ENCODE measurements around the gene MT1G. TPM values are rescaled to one million over a fixed set of nuclear protein-coding genes. Genes with fewer than 3 reads are reported as not detected.
A peak's percentile ranks its signal among the peaks of the same experiment; 100 is the strongest.

Gene MT1G
- total and polyA plus RNA-seq, 7 donors = 2.0 to 2,487 (median 12.9) TPM

DNA sequence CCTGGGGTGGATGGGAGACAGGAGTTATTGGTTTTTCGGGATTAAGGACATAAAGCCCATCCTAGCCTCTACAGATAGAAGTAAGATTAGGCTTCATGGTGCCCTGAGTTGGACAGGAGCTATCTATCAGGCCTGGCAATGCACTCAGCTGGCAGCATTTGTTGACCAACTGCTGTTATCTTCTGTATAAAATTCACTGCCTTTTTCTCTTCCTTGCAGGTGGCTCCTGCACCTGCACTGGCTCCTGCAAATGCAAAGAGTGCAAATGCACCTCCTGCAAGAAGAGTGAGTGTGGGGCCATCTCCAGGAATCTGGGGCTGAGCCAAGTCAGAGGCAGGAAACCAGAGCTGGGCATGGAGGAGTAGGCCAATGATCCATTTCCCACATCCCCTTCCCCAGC, 28.8 kb downstream of the MT1G start:
- H3K27me3 ChIP-seq = peaks cover 14 to 90% (median 54%) of the 10 kb centered on the region in 3 donors
- no peaks in the 10 kb centered on the region for H3K9me3 ChIP-seq
- DNase-seq = no peak
- TF ChIP-seq, protein P1, sequence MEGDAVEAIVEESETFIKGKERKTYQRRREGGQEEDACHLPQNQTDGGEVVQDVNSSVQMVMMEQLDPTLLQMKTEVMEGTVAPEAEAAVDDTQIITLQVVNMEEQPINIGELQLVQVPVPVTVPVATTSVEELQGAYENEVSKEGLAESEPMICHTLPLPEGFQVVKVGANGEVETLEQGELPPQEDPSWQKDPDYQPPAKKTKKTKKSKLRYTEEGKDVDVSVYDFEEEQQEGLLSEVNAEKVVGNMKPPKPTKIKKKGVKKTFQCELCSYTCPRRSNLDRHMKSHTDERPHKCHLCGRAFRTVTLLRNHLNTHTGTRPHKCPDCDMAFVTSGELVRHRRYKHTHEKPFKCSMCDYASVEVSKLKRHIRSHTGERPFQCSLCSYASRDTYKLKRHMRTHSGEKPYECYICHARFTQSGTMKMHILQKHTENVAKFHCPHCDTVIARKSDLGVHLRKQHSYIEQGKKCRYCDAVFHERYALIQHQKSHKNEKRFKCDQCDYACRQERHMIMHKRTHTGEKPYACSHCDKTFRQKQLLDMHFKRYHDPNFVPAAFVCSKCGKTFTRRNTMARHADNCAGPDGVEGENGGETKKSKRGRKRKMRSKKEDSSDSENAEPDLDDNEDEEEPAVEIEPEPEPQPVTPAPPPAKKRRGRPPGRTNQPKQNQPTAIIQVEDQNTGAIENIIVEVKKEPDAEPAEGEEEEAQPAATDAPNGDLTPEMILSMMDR (IDR thresholded peaks at IDR 0.05) = no peak
- TF ChIP-seq POLR2A (IDR thresholded peaks at IDR 0.05) = no peak
- TF ChIP-seq EP300 (IDR thresholded peaks at IDR 0.05) = no peak
- TF ChIP-seq POLR2AphosphoS5 (IDR thresholded peaks at IDR 0.05) = no peak
- intact Hi-C loops (cut with DNase I) = no loop called here
- 9 to 35% methylated on average over 1 of the region's 1 CpG for WGBS, 2 donors
- peak overlapping the region in 1 of 4 donors; percentile 41 for H3K4me3 ChIP-seq
- peaks cover 0 to 39% (median 38%) of the 10 kb centered on the region in 4 donors for H3K4me1 ChIP-seq
- H3K36me3 ChIP-seq = no peaks in the 10 kb centered on the region
- peak overlapping the region in 1 of 4 donors; percentile 68 for H3K27ac ChIP-seq

DNA sequence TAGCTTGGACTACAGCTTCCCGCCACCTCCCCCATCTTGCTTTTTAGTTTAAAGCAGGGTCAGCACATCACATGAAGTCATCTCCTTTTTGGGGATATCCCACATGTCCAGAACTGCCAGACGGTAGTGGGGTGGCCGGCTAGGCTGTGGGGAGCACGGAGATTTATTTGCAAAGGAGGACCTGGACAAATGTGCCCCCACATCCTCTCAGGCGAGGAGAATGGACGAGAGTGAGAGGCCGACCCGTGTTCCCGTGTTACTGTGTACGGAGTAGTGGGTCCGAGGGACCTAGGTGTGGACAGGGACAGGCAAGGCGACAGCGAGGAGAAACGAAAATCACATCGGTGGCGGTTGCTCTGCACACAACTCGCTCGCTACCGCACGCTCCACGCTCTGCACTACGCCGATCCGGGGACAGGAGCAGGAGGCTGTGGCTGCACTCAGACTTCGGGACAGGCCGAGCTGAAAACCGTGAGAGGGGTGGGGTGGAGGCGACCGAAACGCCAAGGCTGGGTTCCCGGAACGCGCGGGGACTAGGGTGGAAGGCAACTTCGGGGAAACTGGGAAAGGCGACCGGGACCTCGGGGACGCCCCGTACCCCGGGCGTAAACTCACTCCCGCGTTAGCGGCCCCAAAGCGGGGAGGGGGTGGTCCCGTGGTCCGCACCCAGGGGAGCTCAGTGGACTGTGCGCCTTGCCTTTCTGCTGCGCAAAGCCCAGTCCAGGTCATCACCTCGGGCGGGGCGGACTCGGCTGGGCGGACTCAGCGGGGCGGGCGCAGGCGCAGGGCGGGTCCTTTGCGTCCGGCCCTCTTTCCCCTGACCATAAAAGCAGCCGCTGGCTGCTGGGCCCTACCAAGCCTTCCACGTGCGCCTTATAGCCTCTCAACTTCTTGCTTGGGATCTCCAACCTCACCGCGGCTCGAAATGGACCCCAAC, 29.8 kb downstream of the MT1G start, which contains the start of gene MT1A:
Gene MT1A, plus strand, starts transcription at position 853 of the 937 bp plus-strand sequence. Its CDS starts 73 bp downstream, at position 926.
- H3K27ac ChIP-seq = peak within 1 kb of the TSS; percentile 25 to 68 (median 56)
- peak within 1 kb of the TSS; percentile 12 to 57 (median 42) for H3K4me3 ChIP-seq
- peaks cover 0 to 31% (median 29%) of the 10 kb centered on the region in 4 donors for H3K4me1 ChIP-seq
- no peaks in the 10 kb centered on the region for H3K9me3 ChIP-seq
- no peaks in the 10 kb centered on the region for H3K36me3 ChIP-seq
- peak; percentile 87 for DNase-seq
- H3K27me3 ChIP-seq = peaks cover 14 to 87% (median 54%) of the 10 kb centered on the region in 3 donors
- intact Hi-C loops (cut with DNase I) = no loop called here
- WGBS, 2 donors = 5 to 6% methylated on average over 68 of the region's 68 CpGs
- TF ChIP-seq, protein P1 (IDR thresholded peaks at IDR 0.05) = no peak
- TF ChIP-seq POLR2AphosphoS5 (IDR thresholded peaks at IDR 0.05) (peak; percentile 74 to 81 (median 75)), POLR2A (IDR thresholded peaks at IDR 0.05) (peak in 1 of 2 donors; percentile 31), EP300 (IDR thresholded peaks at IDR 0.05) (peak in 1 of 4 donors; percentile 40)

- H3K36me3 ChIP-seq = no peaks in the 10 kb centered on the region
- no peak overlapping the region for H3K27ac ChIP-seq
- H3K27me3 ChIP-seq = peaks cover 14 to 83% (median 54%) of the 10 kb centered on the region in 3 donors
- no peak for DNase-seq
- H3K4me1 ChIP-seq = peaks cover 0 to 42% (median 34%) of the 10 kb centered on the region in 4 donors
- H3K4me3 ChIP-seq = no peak overlapping the region
- 42 to 72% methylated on average over 9 of the region's 9 CpGs for WGBS, 2 donors
- intact Hi-C loops (cut with DNase I) = no loop called here
- TF ChIP-seq POLR2AphosphoS5 (IDR thresholded peaks at IDR 0.05) (no peak), EP300 (IDR thresholded peaks at IDR 0.05) (no peak), POLR2A (IDR thresholded peaks at IDR 0.05) (no peak)
- TF ChIP-seq, protein P1 (IDR thresholded peaks at IDR 0.05) = no peak
- H3K9me3 ChIP-seq = no peaks in the 10 kb centered on the region
Observed at GRCh38 chr16:56636616-56637413, 31.1 kb downstream of the MT1G start.

DNA sequence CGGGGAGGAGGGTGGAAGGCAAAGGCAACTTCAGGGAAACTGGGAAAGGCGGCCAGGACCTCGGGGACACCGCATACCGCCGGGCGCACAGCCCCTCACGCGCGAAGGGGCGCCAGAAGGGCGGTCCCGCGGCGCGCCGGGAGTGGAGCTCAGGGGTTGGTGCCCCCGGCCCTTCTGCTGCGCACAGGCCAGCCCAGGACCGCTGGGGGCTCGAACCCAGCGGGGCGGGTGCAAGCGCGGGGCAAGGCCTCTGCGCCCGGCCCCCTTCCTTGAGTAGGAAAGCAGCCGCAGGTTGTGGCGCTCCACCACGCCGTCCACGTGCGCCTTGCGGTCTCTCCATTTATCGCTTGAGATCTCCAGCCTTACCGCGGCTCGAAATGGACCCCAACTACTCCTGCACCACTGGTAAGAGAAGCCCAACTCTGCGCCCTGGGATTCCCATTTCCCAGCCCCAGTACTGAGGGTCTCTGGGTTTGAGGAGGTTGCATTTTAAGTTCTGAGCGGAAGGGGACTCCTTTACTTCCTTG, 32.4 kb downstream of the MT1G start:
- WGBS, 2 donors = 17 to 48% methylated on average over 40 of the region's 40 CpGs
- no peak for DNase-seq
- H3K4me1 ChIP-seq = peaks cover 0 to 45% (median 35%) of the 10 kb centered on the region in 4 donors

More for the DNA sequence above, 32.4 kb downstream of the MT1G start:
- Histone ChIP-seq H3K9me3 (no peaks in the 10 kb centered on the region), H3K36me3 (no peaks in the 10 kb centered on the region), H3K27me3 (peaks cover 14 to 71% (median 50%) of the 10 kb centered on the region in 3 donors), H3K27ac (no peak overlapping the region), H3K4me3 (peak overlapping the region in 3 of 4 donors; percentile 5 to 32 (median 15))
- TF ChIP-seq, protein P1 (IDR thresholded peaks at IDR 0.05) = no peak
- TF ChIP-seq POLR2A (IDR thresholded peaks at IDR 0.05) = no peak
- no peak for TF ChIP-seq POLR2AphosphoS5 (IDR thresholded peaks at IDR 0.05)
- no peak for TF ChIP-seq EP300 (IDR thresholded peaks at IDR 0.05)
- intact Hi-C loops (cut with DNase I) = no loop called here
